A673 (cell line): ENCODE measurements around the gene RFPL3. TPM values are rescaled to one million over a fixed set of nuclear protein-coding genes. Genes with fewer than 3 reads are reported as not detected.

Experiments
- BruUV-seq: library from RNA; stranded (reverse); fragments of 400-500 nt; replicated peaks from 2 replicates; lab custom pipeline; 2021; lab: Mats Ljungman, UMichigan
- CTCF ChIA-PET: fragments of 300-600 bp; sonication (Branson Sonifier 250); formaldehyde crosslinking; loops from one replicate; lab custom pipeline; 2022; ENCODE audit warnings: antibody characterized with exemption; lab: Charles Lee
- POLR2A ChIA-PET: fragments of 300-600 bp; sonication (Branson Sonifier 250); formaldehyde crosslinking; loops from one replicate; lab custom pipeline; 2022; ENCODE audit warnings: antibody characterized with exemption; ENCODE audit not compliant: low non-redundant PET; lab: Charles Lee
- DNase-seq: peaks from one replicate; pipeline ENCODE4 v3.0.0-alpha.2; 2015; ENCODE audit warnings: low spot score
- H3K27ac ChIP-seq: fragments of 200-600 bp; sonication (generic); 2 replicates; pipeline ENCODE4 v1.5.1; 2016; ENCODE audit warnings: mixed run types, low read depth, mild to moderate bottlenecking, mixed read lengths, antibody characterized with exemption, low read length; ENCODE audit not compliant: poor library complexity, severe bottlenecking
- H3K27me3 ChIP-seq: fragments of 200-600 bp; sonication (generic); replicated peaks from 2 replicates; pipeline ENCODE4 v1.6.1; 2017; ENCODE audit warnings: mixed run types, low read depth, mild to moderate bottlenecking, mixed read lengths, antibody characterized with exemption, low read length; ENCODE audit not compliant: insufficient read depth, poor library complexity
- H3K36me3 ChIP-seq: fragments of 200-600 bp; sonication (generic); 2 replicates; pipeline ENCODE4 v1.6.1; 2016; ENCODE audit warnings: mixed run types, mild to moderate bottlenecking, mixed read lengths, antibody characterized with exemption, low read length; ENCODE audit not compliant: insufficient read depth, poor library complexity, severe bottlenecking
- H3K4me1 ChIP-seq: fragments of 200-600 bp; sonication (generic); 2 replicates; pipeline ENCODE4 v1.6.1; 2017; ENCODE audit warnings: mixed run types, mild to moderate bottlenecking, mixed read lengths, antibody characterized with exemption, low read length; ENCODE audit not compliant: insufficient read depth, poor library complexity, severe bottlenecking
- H3K4me3 ChIP-seq: fragments of 200-600 bp; sonication (generic); 2 replicates; pipeline ENCODE4 v1.5.1; 2016; ENCODE audit warnings: low read depth, mixed run types, mild to moderate bottlenecking, mixed read lengths, low read length; ENCODE audit not compliant: poor library complexity, severe bottlenecking
- H3K9me3 ChIP-seq: fragments of 200-600 bp; sonication (generic); 2 replicates; pipeline ENCODE4 v1.6.1; 2016; ENCODE audit warnings: mixed run types, low read depth, mild to moderate bottlenecking, mixed read lengths, antibody characterized with exemption, low read length; ENCODE audit not compliant: poor library complexity, severe bottlenecking
- EZH2 ChIP-seq: fragments of 200-600 bp; sonication (generic); IDR thresholded peaks from 2 replicates; pipeline ENCODE4 v1.6.1; 2017; ENCODE audit warnings: borderline replicate concordance, low read depth, mild to moderate bottlenecking, mixed read lengths, antibody characterized with exemption, low read length; ENCODE audit not compliant: poor library complexity, severe bottlenecking
- intact Hi-C: fragments of 100-400 bp; cut with micrococcal nuclease; formaldehyde crosslinking; loops from one replicate; pipeline ENCODE4 v1.10.0; 2022; ENCODE audit not compliant: unreplicated experiment
- total RNA-seq: library from RNA; stranded (reverse); gene quantifications from 2 replicates; pipeline ENCODE4 v1.2.3, GENCODE V29; 2021
- TF ChIP-seq, protein P1 (sequence below): fragments of 300-800, 200-600 bp; sonication (generic); conservative IDR thresholded peaks from 2 replicates; pipeline ENCODE4 v1.5.1; 2017; ENCODE audit warnings: low read depth, mild to moderate bottlenecking, antibody characterized with exemption, low read length, moderate library complexity, mixed read lengths

The RFPL3 gene
- total RNA-seq, 1 experiment from 2014 or later, result not detected

- no peaks in the 10 kb centered on the region for H3K9me3 ChIP-seq
- TF ChIP-seq, protein P1, sequence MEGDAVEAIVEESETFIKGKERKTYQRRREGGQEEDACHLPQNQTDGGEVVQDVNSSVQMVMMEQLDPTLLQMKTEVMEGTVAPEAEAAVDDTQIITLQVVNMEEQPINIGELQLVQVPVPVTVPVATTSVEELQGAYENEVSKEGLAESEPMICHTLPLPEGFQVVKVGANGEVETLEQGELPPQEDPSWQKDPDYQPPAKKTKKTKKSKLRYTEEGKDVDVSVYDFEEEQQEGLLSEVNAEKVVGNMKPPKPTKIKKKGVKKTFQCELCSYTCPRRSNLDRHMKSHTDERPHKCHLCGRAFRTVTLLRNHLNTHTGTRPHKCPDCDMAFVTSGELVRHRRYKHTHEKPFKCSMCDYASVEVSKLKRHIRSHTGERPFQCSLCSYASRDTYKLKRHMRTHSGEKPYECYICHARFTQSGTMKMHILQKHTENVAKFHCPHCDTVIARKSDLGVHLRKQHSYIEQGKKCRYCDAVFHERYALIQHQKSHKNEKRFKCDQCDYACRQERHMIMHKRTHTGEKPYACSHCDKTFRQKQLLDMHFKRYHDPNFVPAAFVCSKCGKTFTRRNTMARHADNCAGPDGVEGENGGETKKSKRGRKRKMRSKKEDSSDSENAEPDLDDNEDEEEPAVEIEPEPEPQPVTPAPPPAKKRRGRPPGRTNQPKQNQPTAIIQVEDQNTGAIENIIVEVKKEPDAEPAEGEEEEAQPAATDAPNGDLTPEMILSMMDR, result no peak
- TF ChIP-seq EZH2, result no peak
- intact Hi-C loops, result no loop called here
- ChIA-PET CTCF (no interaction called here), POLR2A (no interaction called here)
- no peak overlapping the region for H3K4me3 ChIP-seq
- no peak for DNase-seq
- no peaks in the 10 kb centered on the region for H3K27me3 ChIP-seq
- no peaks in the 10 kb centered on the region for H3K4me1 ChIP-seq
- no peaks in the 10 kb centered on the region for H3K36me3 ChIP-seq
- no peak overlapping the region for H3K27ac ChIP-seq
- BruUV-seq, result no TSS peak
These were observed 44.1 kb upstream of the RFPL3 start for GRCh38 chr22:32313532-32313931.

DNA sequence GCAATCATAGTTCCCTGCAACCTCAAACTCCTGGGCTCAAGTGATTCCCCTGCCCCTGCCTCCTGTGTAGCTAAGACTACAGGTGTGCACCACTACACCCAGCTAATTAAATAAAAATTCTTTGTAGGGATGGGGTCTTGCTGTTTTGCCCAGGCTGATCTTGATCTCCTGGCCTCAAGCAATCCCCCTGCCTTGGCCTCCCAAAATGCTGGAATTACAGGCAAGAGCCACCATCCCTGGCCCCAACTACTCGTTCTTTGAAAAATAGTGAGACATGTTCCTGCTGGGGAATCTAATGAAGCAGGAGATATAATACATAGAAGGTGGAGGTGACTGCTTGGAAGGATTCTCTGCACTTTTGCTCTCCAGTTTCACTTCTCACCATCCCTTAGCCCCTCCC, 40.1 kb upstream of the RFPL3 start:
- H3K36me3 ChIP-seq, result no peaks in the 10 kb centered on the region
- H3K27me3 ChIP-seq, result no peaks in the 10 kb centered on the region
- no peak overlapping the region for H3K4me3 ChIP-seq
- no peak for TF ChIP-seq EZH2
- TF ChIP-seq, protein P1, result no peak
- H3K27ac ChIP-seq, result no peak overlapping the region
- ChIA-PET CTCF (no interaction called here), POLR2A (no interaction called here)
- no peak for DNase-seq
- no TSS peak for BruUV-seq
- intact Hi-C loops, result no loop called here
- H3K9me3 ChIP-seq, result no peaks in the 10 kb centered on the region
- no peaks in the 10 kb centered on the region for H3K4me1 ChIP-seq

DNA sequence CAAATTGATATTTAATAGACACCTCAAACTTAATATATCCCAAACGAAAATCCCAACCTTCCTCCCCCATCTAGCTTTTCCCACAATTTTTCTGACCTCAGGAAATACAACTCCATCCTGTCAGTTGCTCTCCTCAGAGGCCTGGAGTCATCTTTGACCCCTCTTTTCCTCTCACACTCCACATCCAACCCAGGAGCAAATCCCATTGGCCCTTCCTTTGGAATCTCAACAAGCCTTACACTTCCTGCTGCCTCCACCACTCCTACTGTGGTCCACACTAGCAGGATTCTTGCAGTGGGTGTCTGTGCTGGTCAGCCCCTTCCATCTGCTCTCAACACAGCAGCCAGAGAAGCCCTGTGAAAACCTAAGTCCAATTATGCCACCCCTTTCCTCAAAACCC, 39.3 kb upstream of the RFPL3 start:
- BruUV-seq, result no TSS peak
- intact Hi-C loops, result no loop called here
- DNase-seq, result no peak
- no peaks in the 10 kb centered on the region for H3K36me3 ChIP-seq
- H3K4me1 ChIP-seq, result no peaks in the 10 kb centered on the region
- CTCF ChIA-PET, result no interaction called here
- H3K4me3 ChIP-seq, result no peak overlapping the region
- TF ChIP-seq EZH2, result no peak
- TF ChIP-seq, protein P1, result no peak
- no peaks in the 10 kb centered on the region for H3K9me3 ChIP-seq
- no peaks in the 10 kb centered on the region for H3K27me3 ChIP-seq
- POLR2A ChIA-PET, result no interaction called here
- no peak overlapping the region for H3K27ac ChIP-seq
